Activated B cell treated with CpG ODN at 0.5 μM for 24 hours (primary cell): ENCODE data around the gene CCDC90B. TPM values are rescaled to one million over a fixed set of nuclear protein-coding genes. Genes with fewer than 3 reads are reported as not detected.

Experiments used
- ATAC-seq: fragments of 200-7000 bp; cut with Tn5 transposase; one replicate; pipeline ENCODE4 v1.10.0; 2021; ENCODE audit warnings: low read depth, mild to moderate bottlenecking, moderate library complexity
- CTCF ChIA-PET: fragments of 350-600 bp; sonication (Branson Sonifier 250); formaldehyde crosslinking; loops from one replicate; lab custom pipeline; 2021; ENCODE audit warnings: antibody characterized with exemption; lab: Charles Lee
- POLR2A ChIA-PET: fragments of 350-600 bp; sonication (Branson Sonifier 250); formaldehyde crosslinking; loops from one replicate; lab custom pipeline; 2021; ENCODE audit warnings: antibody characterized with exemption; lab: Charles Lee
- DNase-seq: peaks from one replicate; pipeline ENCODE4 v3.0.0; 2022
- H3K27ac Mint-ChIP-seq: one replicate; pipeline ENCODE4 v1.8.0; 2020; ENCODE audit warnings: mixed read lengths
- H3K27me3 Mint-ChIP-seq: one replicate; pipeline ENCODE4 v1.8.0; 2021; ENCODE audit warnings: mixed read lengths
- H3K36me3 Mint-ChIP-seq: one replicate; pipeline ENCODE4 v1.8.0; 2021; ENCODE audit warnings: low read depth, mixed read lengths
- H3K4me1 Mint-ChIP-seq: one replicate; pipeline ENCODE4 v1.8.0; 2021; ENCODE audit warnings: mixed read lengths
- H3K4me3 Mint-ChIP-seq: one replicate; pipeline ENCODE4 v1.8.0; 2020; ENCODE audit warnings: mild to moderate bottlenecking, mixed read lengths
- H3K9me3 Mint-ChIP-seq: one replicate; pipeline ENCODE4 v1.8.0; 2020; ENCODE audit warnings: mixed read lengths
- intact Hi-C: fragments of 100-400 bp; cut with micrococcal nuclease; formaldehyde crosslinking; loops from one replicate; pipeline ENCODE4 v1.15.1; 2024
- total RNA-seq: library from RNA; stranded (reverse); gene quantifications from 2 replicates; pipeline ENCODE4 v1.2.3, GENCODE V29; 2022
- TF ChIP-seq, protein P1 (sequence below): fragments of 200-600 bp; IDR thresholded peaks from one replicate; pipeline ENCODE4 v1.8.0; 2022; ENCODE audit warnings: antibody characterized with exemption, mild to moderate bottlenecking

The CCDC90B gene
- total RNA-seq, 1 donor from 2014 or later = 29.2 TPM

DNA sequence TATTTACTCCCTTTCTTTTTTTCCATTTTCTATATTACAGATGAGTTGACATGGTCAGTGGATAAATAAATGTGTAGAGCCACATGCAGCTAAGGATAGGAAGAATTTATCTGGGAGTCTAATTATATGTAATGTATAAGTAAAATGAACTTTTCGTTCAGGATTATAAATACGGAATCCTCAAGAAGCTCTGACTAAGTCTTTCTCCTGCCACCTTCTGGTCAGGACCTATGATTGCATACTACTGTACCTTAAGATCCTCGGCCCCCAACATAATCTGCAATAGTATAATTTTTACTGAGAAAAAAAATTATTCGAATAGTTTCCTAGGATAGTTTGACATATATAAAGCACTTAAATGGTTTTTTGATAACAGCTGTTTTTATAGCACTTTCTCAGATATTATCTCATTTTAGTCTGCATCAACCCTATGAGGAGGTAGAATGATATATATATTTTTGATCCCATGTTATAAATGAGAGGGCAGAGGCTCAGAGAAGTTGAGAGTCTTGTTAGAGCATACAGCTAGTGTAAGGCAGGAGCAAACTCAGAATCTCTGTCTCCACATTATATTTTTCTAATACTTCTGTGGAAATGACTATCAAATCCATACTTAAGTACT is 36.1 kb downstream of the CCDC90B start:
- intact Hi-C loops = loop anchor here (1.0 to 5.0 kb wide), 6 partner anchors 55 to 531 kb away; partner anchors contain the start of gene RAB30

DNA sequence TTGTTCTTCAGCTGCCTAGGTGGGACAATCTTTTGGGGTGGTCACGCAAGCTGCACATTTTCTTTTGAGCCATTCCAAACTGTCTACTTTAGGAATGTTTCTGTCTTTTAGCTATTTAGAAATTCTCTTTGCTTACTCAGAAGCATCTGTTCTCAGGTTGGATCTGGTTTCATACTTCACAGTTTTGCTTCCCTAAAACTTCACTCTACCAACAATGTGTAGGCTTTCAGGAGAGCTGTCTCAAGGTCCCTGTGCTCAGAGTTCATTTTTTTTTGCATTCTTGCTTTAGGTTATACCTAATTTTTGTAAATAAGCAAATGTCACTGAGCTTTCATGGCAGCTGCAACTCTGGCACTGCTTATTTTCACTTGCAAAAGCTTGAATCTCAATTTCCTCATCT is 36.7 kb downstream of the CCDC90B start:
- intact Hi-C loops = no loop called here
- DNase-seq (no peak), ATAC-seq (no peak)
- ChIA-PET POLR2A (interaction anchor here (1.7 kb wide), 1 partner anchor 382 kb away, joined by 5 read pairs; no protein-coding TSS in a partner anchor), CTCF (interaction anchor here (0.6 to 5.1 kb wide), 31 partner anchors 10 to 532 kb away, joined by 3 to 99 read pairs (median 5); partner anchors contain the start of genes DDIAS and PRCP)
- TF ChIP-seq, protein P1, sequence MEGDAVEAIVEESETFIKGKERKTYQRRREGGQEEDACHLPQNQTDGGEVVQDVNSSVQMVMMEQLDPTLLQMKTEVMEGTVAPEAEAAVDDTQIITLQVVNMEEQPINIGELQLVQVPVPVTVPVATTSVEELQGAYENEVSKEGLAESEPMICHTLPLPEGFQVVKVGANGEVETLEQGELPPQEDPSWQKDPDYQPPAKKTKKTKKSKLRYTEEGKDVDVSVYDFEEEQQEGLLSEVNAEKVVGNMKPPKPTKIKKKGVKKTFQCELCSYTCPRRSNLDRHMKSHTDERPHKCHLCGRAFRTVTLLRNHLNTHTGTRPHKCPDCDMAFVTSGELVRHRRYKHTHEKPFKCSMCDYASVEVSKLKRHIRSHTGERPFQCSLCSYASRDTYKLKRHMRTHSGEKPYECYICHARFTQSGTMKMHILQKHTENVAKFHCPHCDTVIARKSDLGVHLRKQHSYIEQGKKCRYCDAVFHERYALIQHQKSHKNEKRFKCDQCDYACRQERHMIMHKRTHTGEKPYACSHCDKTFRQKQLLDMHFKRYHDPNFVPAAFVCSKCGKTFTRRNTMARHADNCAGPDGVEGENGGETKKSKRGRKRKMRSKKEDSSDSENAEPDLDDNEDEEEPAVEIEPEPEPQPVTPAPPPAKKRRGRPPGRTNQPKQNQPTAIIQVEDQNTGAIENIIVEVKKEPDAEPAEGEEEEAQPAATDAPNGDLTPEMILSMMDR = no peak
- Mint-ChIP-seq H3K4me3 (no peak overlapping the region), H3K36me3 (peaks cover 5% of the 10 kb centered on the region), H3K4me1 (peaks cover 13% of the 10 kb centered on the region), H3K9me3 (no peaks in the 10 kb centered on the region), H3K27ac (no peak overlapping the region), H3K27me3 (no peaks in the 10 kb centered on the region)

More for the DNA sequence above, 36.1 kb downstream of the CCDC90B start:
- ChIA-PET CTCF (interaction anchor here (0.6 to 5.1 kb wide), 33 partner anchors 8 to 532 kb away, joined by 3 to 99 read pairs (median 5); partner anchors contain the start of genes DDIAS and PRCP), POLR2A (interaction anchor here (0.8 to 1.7 kb wide), 3 partner anchors 190 to 382 kb away, joined by 3 to 5 read pairs (median 4); no protein-coding TSS in a partner anchor)
- TF ChIP-seq, protein P1 = peak; percentile 90
- H3K4me1 Mint-ChIP-seq = peaks cover 13% of the 10 kb centered on the region
- H3K9me3 Mint-ChIP-seq = no peaks in the 10 kb centered on the region
- no peak overlapping the region for H3K4me3 Mint-ChIP-seq
- DNase-seq (no peak), ATAC-seq (peak; percentile 75)
- no peaks in the 10 kb centered on the region for H3K27me3 Mint-ChIP-seq
- H3K27ac Mint-ChIP-seq = no peak overlapping the region
- peaks cover 5% of the 10 kb centered on the region for H3K36me3 Mint-ChIP-seq

DNA sequence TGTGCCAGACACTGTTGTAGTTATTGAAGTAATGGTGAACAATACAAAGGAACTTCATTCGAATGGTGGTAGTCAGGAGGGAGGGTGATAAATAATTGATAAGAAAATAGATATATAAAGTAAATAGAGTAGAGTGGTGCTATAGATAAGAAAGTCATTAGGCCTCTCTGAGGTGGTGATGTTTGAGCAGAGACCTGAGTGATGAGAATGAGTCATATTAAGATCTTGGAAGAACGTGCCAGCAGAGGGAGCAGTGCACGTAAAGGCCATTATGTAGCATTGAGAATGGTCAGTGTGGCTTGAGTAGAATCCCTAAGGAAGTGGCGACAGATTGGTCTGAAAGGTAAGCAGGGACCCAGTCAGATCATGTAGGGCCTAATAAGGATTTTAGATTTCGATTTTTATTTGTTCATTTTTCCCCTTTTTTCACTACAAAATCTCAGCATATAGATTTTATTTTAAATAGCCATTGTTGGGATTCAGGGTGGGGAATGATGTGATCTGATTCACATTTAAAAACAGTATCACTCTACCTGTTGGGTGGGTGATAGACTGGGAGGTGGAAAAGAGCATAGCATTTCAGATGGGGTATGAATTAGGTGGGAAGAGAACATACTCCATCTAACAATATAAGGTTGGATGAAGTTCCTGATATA is 44.7 kb downstream of the CCDC90B start:
- Mint-ChIP-seq H3K36me3 (peaks cover 3% of the 10 kb centered on the region), H3K9me3 (no peaks in the 10 kb centered on the region), H3K27ac (no peak overlapping the region), H3K4me1 (no peaks in the 10 kb centered on the region), H3K4me3 (no peak overlapping the region), H3K27me3 (no peaks in the 10 kb centered on the region)
- TF ChIP-seq, protein P1 = no peak
- CTCF ChIA-PET = interaction anchor here (0.7 kb wide), 1 partner anchor 9 kb away, joined by 3 read pairs; no protein-coding TSS in a partner anchor
- ATAC-seq (peak; percentile 47), DNase-seq (no peak)
- POLR2A ChIA-PET = interaction anchor here (0.6 kb wide), 1 partner anchor 62 kb away, joined by 6 read pairs; no protein-coding TSS in a partner anchor
- intact Hi-C loops = loop anchor here (1.0 to 5.0 kb wide), 4 partner anchors 44 to 579 kb away; no protein-coding TSS in a partner anchor

DNA sequence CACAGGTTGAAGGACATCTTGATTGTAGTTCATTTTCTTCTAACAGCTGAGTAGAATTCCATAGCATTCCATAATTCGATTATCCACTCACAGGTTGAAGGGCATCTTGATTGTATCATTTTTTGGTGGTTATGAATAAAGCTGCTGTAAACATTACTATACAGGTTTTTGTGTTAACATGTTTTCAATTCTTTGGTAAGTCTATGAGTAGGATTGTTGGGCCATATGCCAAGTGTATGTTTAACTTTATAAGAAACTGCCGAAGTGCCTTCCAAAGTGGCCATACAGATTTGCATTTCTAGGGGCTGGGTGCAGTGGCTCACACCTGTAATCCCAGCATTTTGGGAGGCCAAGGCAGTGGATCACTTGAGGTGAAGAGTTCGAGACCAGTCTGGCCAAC is 48.1 kb downstream of the CCDC90B start:
- peaks cover 3% of the 10 kb centered on the region for H3K36me3 Mint-ChIP-seq
- no peaks in the 10 kb centered on the region for H3K27me3 Mint-ChIP-seq
- ATAC-seq (no peak), DNase-seq (no peak)
- ChIA-PET CTCF (interaction anchor here (3.4 kb wide), 1 partner anchor 12 kb away, joined by 12 read pairs; no protein-coding TSS in a partner anchor), POLR2A (no interaction called here)
- no peaks in the 10 kb centered on the region for H3K9me3 Mint-ChIP-seq
- no peak overlapping the region for H3K4me3 Mint-ChIP-seq
- TF ChIP-seq, protein P1 = no peak
- intact Hi-C loops = no loop called here
- H3K4me1 Mint-ChIP-seq = no peaks in the 10 kb centered on the region
- H3K27ac Mint-ChIP-seq = no peak overlapping the region

DNA sequence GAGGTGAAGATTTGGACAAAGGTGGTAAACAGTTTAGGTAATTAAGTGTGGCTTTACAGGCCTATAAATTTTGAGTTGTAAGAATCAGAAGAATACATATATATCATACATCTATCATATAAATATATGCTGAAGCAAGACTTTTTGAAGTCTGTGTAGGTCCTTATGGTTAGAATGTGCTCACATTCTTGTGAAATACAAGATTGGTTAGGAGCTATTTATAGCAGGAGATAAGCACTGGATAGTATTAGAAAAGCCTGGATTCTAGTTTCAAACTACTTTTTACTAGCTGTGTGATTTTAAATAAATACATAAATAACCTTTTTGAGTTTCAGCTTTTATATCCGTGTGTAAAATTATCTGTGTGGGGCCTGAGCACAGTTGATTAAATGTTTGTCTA is 50.3 kb downstream of the CCDC90B start:
- ChIA-PET CTCF (interaction anchor here (3.0 kb wide), 1 partner anchor 13 kb away, joined by 13 read pairs; no protein-coding TSS in a partner anchor), POLR2A (no interaction called here)
- Mint-ChIP-seq H3K9me3 (no peaks in the 10 kb centered on the region), H3K27me3 (no peaks in the 10 kb centered on the region), H3K4me1 (no peaks in the 10 kb centered on the region), H3K27ac (no peak overlapping the region), H3K4me3 (no peak overlapping the region), H3K36me3 (peaks cover 3% of the 10 kb centered on the region)
- DNase-seq (no peak), ATAC-seq (no peak)
- TF ChIP-seq, protein P1 = no peak
- intact Hi-C loops = no loop called here
